NB4 (cell line): ENCODE results near the gene ZNF670.

Source experiments
- DNase-seq: peaks from one replicate; pipeline ENCODE4 v3.0.0; 2010; ENCODE audit warnings: low read depth
- H3K4me3 ChIP-seq: one replicate; pipeline ENCODE4 v1.5.1; 2011; ENCODE audit warnings: mild to moderate bottlenecking, low read depth, low read length, moderate library complexity
- MYC ChIP-seq: IDR thresholded peaks from 2 replicates; pipeline ENCODE4 v1.6.1; 2011; ENCODE audit warnings: low read depth, low read length
- POLR2A ChIP-seq: IDR thresholded peaks from 2 replicates; pipeline ENCODE4 v1.6.1; 2011; ENCODE audit warnings: mild to moderate bottlenecking; ENCODE audit not compliant: insufficient read length; ENCODE audit errors: extremely low read depth
- TF ChIP-seq, protein P1 (sequence below): IDR thresholded peaks from 2 replicates; pipeline ENCODE4 v1.6.1; 2011; ENCODE audit warnings: low read depth, low read length
- TF ChIP-seq, protein P2 (sequence below): IDR thresholded peaks from one replicate; pipeline ENCODE4 v1.5.1; 2012; ENCODE audit warnings: low read depth, low read length

Gene ZNF670

GRCh38 chr1:247090455-247090854 lies 11.8 kb upstream of the ZNF670 start:
- no peak overlapping the region for H3K4me3 ChIP-seq
- DNase-seq, result no peak
- TF ChIP-seq, protein P1, sequence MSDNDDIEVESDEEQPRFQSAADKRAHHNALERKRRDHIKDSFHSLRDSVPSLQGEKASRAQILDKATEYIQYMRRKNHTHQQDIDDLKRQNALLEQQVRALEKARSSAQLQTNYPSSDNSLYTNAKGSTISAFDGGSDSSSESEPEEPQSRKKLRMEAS, result no peak
- no peak for TF ChIP-seq MYC
- no peak for TF ChIP-seq POLR2A
- TF ChIP-seq, protein P2, sequence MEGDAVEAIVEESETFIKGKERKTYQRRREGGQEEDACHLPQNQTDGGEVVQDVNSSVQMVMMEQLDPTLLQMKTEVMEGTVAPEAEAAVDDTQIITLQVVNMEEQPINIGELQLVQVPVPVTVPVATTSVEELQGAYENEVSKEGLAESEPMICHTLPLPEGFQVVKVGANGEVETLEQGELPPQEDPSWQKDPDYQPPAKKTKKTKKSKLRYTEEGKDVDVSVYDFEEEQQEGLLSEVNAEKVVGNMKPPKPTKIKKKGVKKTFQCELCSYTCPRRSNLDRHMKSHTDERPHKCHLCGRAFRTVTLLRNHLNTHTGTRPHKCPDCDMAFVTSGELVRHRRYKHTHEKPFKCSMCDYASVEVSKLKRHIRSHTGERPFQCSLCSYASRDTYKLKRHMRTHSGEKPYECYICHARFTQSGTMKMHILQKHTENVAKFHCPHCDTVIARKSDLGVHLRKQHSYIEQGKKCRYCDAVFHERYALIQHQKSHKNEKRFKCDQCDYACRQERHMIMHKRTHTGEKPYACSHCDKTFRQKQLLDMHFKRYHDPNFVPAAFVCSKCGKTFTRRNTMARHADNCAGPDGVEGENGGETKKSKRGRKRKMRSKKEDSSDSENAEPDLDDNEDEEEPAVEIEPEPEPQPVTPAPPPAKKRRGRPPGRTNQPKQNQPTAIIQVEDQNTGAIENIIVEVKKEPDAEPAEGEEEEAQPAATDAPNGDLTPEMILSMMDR, result no peak

DNA sequence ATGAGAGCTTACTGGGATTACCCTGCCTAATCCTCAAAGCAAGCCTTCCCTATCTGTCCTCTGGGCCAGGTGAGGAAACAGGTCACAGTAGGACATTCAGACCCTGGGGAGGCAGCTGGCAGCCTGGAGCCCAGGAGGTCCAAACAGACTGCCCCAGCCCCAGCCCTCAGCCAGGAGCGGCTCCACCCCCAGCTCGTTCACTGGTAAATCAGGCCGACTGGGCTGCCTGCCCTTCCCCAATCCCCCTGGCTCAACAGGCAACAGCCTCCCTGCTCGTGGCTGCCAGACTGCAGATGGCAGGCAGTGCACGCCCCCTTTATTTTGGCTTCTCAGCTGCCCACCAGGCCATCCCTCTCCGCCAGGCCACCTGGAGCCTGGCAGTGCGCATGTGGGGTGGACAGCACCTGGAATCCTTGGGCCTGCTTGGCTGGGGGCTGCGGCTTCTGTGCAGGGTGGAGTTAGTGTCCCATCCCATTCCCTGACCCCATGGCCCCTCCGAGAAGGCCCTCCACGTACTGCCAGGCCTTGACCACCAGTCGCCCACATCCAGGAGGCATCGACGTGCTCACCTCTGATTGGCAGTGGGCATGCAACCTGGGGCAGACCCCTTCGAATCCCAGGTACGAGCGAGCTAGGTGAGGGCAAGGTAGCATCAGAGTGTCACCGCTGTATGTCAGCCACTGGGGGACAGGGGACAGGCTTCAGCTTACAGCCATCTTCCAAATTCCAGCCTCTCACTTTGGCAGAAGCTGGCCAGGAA lies 11.2 kb upstream of the ZNF670 start:
- TF ChIP-seq POLR2A (no peak), MYC (no peak)
- TF ChIP-seq, protein P1, result no peak
- TF ChIP-seq, protein P2, result no peak
- DNase-seq, result no peak
- H3K4me3 ChIP-seq, result no peak overlapping the region

- TF ChIP-seq POLR2A, result no peak
- TF ChIP-seq, protein P2, result no peak
- TF ChIP-seq, protein P1, result no peak
- TF ChIP-seq MYC, result no peak
- no peak for DNase-seq
- H3K4me3 ChIP-seq, result no peak overlapping the region
Measured at GRCh38 chr1:247088967-247089366, 10.4 kb upstream of the ZNF670 start.

DNA sequence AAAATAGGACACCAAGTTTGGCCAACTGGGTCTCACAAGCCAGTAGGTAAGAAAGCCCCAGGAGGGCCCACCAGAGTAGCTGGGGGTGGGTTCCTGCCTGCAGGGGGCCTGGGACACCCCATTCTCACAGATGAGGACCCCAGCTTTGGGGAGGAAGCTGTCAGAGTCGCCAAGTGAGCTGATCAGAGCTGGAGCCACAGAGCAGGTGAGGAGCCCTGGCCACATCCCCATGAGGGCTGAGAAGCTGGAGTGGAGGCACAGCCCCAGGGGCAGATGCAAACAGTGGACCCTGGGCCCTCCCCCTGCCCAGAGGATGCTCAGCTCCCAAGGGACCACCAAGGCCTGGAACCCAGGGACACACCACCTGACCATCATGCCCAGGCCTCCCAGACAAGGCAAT lies 8.6 kb upstream of the ZNF670 start:
- DNase-seq, result no peak
- H3K4me3 ChIP-seq, result no peak overlapping the region

GRCh38 chr1:247085310-247085709 lies 6.7 kb upstream of the ZNF670 start:
- DNase-seq, result no peak
- no peak for TF ChIP-seq POLR2A
- TF ChIP-seq, protein P1, result no peak
- TF ChIP-seq, protein P2, result no peak
- no peak for TF ChIP-seq MYC
- no peak overlapping the region for H3K4me3 ChIP-seq

More for the DNA sequence above, 8.6 kb upstream of the ZNF670 start:
- TF ChIP-seq MYC, result no peak
- TF ChIP-seq, protein P2, result no peak
- no peak for TF ChIP-seq POLR2A
- TF ChIP-seq, protein P1, result no peak
